WI38 (cell line): ENCODE results near the gene EMP2.

Source experiments
- H3K4me3 ChIP-seq: 2 replicates; pipeline ENCODE4 v1.5.1; 2011; ENCODE audit warnings: low read depth, mild to moderate bottlenecking, control low read depth, low read length
- TF ChIP-seq, protein P1 (sequence below): IDR thresholded peaks from 2 replicates; pipeline ENCODE4 v1.5.1; 2012; ENCODE audit warnings: low read depth, mild to moderate bottlenecking, control low read depth, low read length

Gene EMP2

DNA sequence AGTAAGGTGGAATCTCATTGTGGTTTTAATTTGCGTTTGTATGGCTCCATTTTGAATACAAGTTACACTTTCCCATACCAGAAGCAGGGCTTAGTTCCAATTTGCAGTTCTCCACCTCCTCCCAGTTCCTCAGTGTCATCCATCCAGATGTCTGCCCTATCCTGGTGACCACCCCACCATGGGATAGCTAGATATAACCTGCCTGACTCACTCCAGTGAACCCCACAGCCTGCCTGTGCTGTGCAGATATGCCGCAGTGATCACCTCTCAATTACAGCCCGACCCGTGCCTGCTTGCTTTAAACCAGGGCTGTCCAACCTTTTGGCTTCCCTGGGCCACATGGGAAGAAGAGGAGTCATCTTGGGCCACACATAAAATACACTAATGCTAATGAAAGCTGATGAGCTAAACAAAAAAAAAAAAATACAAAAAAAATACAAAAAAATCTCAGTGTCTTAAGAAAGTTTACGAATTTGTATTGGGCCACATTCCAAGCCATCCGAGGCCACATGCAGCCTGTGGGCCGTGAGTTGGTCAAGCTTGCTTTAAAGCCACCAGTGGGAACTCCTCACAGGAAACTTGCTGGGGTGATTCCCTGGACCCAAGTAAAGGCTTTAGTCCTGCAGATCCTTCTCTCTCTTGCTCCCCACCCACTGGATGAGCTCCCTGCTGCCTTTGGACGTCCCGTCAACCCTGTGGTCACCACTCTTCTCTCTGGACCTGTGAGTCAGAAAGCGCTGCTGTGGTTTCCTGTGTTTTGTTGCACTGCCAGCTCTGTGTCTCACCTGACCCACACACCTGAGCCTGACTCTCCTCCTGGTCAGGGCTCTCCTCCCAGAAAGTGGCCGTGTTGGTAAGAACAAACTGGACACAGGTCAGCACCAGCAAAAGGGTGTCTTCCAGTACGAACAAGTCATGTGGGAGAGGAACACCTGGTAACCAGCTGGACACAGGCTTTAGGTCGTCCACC, 83.0 kb downstream of the EMP2 start:
- TF ChIP-seq, protein P1, sequence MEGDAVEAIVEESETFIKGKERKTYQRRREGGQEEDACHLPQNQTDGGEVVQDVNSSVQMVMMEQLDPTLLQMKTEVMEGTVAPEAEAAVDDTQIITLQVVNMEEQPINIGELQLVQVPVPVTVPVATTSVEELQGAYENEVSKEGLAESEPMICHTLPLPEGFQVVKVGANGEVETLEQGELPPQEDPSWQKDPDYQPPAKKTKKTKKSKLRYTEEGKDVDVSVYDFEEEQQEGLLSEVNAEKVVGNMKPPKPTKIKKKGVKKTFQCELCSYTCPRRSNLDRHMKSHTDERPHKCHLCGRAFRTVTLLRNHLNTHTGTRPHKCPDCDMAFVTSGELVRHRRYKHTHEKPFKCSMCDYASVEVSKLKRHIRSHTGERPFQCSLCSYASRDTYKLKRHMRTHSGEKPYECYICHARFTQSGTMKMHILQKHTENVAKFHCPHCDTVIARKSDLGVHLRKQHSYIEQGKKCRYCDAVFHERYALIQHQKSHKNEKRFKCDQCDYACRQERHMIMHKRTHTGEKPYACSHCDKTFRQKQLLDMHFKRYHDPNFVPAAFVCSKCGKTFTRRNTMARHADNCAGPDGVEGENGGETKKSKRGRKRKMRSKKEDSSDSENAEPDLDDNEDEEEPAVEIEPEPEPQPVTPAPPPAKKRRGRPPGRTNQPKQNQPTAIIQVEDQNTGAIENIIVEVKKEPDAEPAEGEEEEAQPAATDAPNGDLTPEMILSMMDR: no peak
- no peak overlapping the region for H3K4me3 ChIP-seq

DNA sequence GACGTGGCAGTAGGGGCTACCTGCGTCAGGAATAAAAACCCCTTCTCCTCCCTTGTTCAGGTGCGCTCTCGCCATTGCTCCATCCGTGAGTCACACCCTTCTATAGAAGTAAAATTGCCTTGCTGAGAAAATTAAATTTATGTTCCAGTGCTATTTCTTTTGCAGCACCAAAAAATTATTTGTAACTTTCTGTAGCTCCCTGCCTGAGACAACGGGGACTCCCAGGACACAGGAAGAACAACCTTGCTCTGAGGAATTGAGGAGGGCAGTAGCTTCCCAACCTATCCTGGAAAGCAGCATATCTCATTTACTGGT, 85.4 kb downstream of the EMP2 start:
- TF ChIP-seq, protein P1: no peak
- H3K4me3 ChIP-seq: no peak overlapping the region

DNA sequence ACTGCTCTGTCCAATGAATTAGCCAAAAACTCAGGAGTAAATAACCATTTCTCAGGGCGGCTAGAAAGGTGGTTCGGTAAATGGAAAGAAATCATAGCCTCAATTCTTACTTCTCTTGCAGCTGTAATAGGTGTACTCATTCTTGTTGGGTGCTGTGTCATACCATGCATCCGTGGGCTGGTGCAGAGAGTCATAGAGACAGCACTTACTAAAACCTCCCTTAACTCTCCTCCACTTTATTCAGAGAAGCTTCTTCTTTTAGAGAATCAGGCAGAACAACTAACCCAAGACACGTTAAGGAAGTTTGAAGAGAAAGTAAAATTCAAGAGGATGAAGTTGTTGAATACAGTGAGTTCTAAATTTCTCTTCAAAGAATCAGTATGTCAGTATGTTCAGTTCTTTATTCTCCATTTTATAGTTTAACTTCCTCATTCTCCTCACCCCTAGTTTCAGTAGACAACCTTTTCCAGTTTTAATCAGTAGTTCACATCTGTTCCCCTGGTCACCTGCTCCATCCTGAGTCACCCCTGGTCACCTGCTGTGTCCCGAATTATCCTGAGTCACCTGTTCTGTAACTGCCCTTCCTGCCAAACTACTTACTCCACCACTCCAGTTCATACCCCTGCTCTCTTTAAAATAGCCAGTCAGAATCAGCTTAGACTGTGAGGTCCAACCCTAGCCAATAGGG, 85.9 kb downstream of the EMP2 start:
- TF ChIP-seq, protein P1: no peak
- H3K4me3 ChIP-seq: no peak overlapping the region

DNA sequence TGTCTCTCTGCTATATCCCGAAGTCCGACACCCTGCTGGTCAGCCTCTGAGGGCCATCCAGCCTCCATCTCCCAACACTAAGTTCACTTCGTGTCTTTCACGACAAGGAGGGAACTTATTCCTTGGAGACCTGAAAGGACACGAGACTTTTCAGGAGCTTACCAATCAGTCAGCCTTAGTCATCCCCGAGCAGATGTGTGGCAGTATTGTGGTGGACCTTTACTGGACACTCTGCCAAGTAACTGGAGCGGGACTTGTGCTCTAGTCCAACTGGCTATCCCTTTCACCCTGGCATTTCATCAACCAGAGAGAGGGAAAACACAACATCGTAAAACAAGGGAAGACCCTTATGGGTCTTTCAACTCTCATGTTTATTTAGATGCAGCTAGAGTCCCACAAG, 87.1 kb downstream of the EMP2 start:
- TF ChIP-seq, protein P1: no peak
- no peak overlapping the region for H3K4me3 ChIP-seq

DNA sequence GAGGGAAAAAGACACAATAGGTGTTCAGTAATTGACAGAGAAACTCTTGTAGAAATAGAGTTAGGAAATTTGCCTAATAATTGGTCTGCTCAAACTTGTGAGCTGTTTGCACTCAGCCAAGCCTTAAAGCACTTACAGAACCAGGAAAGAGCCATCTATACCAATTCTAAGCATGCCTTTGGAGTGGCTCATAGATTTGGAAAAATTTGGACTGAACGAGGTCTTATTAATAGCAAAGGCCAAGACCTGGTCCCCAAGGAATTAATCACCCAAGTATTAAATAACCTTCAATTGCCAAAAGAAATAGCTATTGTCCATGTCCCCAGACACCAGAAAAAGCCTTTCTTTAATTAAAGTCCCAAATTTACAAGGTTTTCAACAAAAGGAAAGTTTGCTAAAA, 90.3 kb downstream of the EMP2 start:
- no peak overlapping the region for H3K4me3 ChIP-seq
- TF ChIP-seq, protein P1: no peak

DNA sequence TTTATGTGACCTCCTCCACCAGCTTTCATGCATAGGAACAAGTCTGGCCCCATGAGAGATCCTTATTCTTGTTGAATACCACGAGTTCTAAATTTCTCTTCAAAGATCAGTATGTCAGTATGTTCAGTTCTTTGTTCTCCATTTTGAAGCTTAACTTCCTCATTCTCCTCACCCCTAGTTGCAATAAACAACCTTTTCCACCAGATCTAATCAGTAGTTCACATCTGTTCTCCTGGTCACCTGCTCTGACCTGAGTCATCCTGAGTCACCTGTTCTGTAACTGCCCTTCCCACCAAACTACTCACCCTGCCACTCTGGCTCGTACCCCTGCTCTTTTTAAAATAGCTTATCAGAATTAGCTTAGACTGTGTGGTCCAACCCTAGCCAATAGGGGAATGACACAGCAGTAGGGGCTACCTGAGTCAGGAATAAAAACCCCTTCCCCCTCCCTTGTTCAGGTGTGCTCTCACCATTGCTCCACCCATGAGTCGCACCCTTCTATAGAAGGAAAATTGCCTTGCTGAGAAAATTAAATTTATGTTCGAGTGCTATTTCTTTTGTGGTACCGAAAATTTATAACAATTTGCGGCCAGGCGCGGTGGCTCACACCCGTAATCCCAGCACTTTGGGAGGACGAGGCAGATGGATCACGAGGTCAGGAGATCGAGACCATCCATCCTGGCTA, 94.6 kb downstream of the EMP2 start:
- TF ChIP-seq, protein P1: no peak
- H3K4me3 ChIP-seq: no peak overlapping the region
